GOT3 (cell line): ENCODE results near the gene SOCS4.
"Not testable (repeated sequence)": the region's sequence is repeated elsewhere in the genome, so short reads cannot be mapped to it uniquely, and the experiment has no call there.

Experiments
- DNase-seq: peaks from one replicate; lab custom pipeline; 2025; ENCODE audit warnings: mixed read lengths; lab: John Stamatoyannopoulos, UW

Gene SOCS4

GRCh38 chr14:55052269-55052930 lies 25.4 kb downstream of the SOCS4 start:
- no peak for DNase-seq

- DNase-seq = no peak
Observed at GRCh38 chr14:55053018-55053417, 26.0 kb downstream of the SOCS4 start.

GRCh38 chr14:55053500-55053899 lies 26.5 kb downstream of the SOCS4 start:
- DNase-seq = no peak

- no peak for DNase-seq
Observed at GRCh38 chr14:55054098-55054497, 27.1 kb downstream of the SOCS4 start.

DNA sequence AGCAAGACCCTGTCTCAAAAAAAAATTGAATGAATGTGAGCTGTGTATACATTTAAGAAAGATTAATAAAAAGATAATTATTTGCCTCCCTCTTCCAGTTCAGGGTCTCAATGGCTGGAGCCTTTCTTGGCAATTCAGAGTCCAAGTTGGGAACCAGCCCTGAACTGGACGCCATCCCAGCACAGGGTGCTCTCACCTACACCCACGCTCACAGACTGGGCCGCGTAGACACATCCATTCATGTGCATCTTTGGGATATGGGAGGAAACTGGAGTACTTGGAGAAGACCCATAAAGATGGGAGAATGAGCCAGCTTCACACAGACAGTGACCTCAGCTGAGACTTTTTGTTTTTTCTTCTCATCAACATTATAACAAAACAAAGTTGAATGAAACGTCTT lies 30.9 kb downstream of the SOCS4 start:
- no peak for DNase-seq

DNA sequence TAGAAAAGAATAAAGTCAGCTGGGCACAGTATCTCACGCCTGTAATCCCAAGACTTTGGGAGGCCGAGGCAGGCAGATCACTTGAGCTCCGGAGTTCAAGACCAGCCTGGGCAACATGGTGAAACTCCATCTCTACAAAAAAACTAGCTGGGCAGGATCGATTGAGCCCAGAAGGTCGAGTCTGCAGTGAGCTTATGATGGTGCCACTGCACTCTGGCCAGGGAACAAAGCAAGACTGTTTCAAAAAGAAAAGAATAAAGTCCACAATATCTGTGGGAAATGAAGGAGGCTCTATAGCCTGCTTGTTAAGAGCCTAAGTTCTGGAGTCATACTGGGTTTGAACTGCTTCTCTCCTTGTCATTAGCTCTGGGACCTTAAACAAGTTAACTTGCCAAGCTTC lies 32.3 kb downstream of the SOCS4 start:
- DNase-seq = no peak

DNA sequence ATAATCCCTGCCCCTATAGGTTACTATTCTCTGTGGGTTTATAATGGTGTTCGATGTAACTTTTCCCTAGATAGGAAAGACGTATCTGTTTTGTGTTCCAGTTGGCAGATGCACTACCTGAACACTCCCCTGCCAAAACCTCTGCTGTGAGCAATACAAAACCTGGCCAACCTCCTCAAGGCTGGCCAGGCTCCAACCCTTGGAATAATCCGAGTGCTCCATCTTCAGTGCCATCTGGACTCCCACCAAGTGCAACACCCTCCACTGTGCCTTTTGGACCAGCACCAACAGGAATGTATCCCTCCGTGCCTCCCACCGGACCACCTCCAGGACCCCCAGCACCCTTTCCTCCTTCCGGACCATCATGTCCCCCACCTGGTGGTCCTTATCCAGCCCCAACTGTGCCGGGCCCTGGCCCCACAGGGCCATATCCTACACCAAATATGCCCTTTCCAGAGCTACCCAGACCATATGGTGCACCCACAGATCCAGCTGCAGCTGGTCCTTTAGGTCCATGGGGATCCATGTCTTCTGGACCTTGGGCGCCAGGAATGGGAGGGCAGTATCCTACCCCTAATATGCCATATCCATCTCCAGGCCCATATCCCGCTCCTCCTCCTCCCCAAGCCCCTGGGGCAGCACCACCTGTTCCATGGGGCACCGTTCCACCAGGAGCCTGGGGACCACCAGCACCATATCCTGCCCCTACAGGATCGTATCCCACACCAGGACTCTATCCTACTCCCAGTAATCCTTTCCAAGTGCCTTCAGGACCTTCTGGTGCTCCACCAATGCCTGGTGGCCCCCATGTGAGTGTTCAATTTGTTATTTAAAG lies 35.7 kb downstream of the SOCS4 start:
- no peak for DNase-seq

DNA sequence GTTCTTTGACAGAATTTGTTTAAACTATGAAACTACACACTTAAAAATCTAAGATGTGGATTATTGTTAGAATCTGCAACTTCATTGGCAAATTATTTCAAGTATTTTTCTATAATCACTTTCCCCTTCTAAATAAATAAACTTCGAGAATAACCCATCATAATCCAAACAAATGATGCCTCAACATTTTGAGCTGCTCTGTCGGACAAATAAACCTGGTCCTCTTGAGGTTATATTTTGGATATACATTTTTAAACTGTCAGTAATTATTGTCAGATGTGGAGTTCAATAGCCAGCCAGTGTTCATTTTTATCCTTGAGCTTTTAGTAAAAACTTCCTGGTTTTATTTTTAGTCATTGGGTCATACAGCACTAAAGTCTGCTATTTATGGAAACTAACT lies 37.9 kb downstream of the SOCS4 start:
- DNase-seq = not testable (repeated sequence)

- no peak for DNase-seq
Observed at GRCh38 chr14:55065411-55065810, 38.4 kb downstream of the SOCS4 start.

DNA sequence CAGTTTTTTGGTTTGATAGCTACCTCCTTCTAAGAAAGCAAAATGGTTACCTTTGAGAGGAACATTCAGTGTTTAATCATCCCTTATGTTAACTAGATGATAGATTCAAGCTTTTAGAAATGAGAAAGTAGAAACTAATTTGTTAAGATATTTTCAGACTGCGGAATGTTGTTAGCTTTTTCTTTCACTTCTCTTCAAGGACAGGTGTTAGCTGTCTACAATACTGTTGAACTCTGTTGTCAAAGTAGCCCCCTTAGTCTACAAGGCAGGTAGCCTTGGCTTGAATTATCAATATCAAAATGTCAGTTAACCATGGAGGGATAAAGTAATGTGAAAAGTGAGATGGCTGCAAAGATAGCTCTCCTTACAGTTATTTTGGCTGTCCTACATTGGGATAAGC lies 39.2 kb downstream of the SOCS4 start:
- DNase-seq = no peak

DNA sequence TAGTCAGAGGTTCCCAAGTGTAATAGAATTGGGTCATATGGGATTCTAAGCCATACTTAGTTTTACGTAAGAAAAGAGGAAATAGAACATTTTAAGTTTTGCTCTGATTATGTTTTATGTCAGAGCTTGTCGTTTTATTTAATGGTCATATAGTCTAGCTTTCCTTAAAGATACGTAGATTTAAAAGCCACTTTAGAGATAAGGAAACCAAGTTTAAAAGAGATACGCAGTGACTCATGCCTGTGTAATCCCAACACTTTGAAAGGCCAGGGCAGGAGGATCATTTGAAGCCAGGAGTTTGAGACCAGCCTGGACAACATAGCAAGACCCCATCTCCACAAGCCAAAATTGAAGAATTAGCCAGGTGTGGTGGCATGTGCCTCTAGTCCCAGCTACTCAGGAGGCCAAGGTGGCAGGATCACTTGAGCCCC lies 44.0 kb downstream of the SOCS4 start:
- DNase-seq = no peak

DNA sequence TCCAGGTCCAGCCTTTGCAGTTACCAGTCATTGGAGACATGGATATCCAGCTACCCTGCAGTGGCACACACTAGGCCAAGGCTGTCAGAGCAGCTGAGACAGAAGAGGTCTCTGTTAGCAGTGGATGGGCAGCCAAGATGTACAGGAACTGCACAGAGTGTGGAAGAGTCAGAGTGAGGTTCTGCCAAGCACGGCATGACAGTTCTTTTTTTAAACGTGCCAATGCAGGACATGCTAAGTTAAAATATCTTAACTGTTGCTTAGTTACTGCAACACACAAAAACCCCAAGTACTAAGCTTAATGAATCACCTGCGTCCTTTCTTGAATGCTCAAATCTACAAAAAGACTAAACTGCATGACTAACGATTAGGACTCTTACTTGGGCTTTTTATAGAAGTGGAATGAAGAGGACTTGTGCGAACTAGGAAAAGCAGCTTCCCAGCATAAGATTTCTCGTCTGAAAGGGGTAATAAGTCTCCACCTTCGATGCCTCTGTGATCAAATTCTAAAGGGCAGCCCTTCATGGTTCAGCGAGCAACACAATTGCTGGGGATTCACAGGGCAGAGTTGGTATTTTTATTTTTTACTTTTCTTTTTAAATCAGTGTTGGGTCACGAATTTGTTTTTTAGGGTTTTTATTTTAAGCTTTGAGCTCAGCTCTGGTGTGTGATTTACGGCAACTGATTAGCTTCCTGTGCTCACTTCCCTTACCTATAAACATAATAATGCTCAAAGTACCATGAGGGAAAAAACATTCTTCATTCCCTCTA lies 45.0 kb downstream of the SOCS4 start:
- DNase-seq = peak; percentile 10

DNA sequence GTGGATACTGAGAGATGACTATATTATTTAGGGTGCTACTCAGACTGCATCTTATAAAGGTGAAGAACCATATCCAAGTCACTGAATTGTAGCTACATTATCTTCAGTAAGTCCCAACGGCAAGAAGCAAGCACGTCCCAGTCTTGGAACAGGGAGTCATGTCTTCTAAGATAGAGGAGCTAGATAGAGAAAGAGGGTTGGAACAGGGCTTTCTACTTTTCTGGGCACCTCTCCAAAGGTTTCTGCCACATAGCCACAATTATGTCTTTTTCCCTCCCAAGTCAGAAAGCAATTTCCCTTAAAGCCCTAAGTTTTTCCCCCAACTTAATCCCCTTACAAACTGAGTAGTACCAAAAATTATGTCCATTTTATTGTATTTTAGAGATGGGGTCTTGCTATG lies 46.8 kb downstream of the SOCS4 start:
- no peak for DNase-seq

GRCh38 chr14:55074662-55075061 lies 47.6 kb downstream of the SOCS4 start:
- DNase-seq = no peak

DNA sequence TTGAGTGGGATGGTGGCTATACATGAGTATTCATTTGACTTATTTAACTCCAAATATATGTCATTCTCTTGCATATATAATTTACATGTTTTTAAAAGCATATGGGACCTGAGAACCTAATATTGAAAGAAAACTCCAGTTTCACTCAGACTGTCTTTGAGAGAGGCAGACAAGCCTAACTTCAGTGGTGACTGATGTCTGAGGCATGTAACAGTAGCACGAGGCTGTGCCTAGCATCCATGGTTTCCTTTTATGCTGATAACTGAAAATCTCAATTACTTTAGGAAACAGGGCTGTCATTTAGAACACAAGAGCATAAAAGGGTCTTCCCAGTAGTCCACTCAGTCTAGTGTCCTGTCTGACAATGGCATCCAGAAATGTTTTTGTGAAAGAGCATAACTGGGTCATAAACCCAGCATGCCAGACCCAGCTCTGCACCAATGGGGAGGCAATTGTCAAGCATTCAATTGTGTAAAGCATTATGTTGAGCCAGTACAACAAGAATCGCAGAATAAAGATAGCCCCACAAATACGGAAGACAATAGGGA lies 48.7 kb downstream of the SOCS4 start:
- DNase-seq = no peak

DNA sequence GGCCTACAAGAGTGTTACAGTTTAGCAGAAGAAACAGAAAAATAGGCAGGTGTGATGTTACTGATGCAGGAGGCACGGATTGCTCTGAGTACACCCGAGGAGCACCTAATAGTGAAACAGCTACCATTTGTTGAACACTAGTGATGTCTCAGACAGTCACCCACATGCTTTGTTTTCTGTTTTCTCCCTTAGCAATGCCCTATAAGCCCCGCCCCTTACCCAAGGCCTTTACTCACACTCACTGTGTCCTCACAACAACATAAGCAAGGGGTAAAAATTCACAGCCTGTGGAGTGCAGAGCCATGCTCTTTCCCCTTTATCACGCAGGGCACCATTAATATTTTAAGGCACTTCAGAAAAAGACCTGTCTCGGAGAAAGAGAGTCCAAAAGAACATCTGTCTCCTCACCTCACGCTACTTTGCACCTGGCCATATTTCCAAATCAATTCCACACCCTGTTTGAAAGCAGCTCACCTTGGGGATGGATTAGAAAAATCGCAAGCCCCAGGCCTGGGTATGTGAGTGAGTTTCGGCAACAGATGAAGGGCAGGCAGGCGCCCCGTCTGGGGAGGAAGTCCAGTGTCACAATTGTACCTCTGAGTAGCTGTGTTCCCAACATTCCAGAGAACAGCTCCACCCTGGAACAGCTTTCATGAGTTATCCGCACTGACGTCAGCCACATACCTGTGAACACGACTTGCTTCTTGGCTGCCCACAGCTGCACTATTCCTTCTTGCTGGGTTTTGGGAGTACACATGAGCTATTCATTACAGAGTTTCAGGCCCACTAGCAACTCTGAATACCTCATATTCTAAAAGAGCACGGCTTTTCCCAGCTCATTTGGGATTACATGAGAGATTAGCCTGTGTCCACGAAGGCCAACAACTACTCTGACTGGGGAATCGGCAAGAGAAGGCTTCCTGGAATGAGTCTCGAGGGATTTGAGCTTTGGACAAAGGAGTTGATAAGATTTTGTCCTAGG lies 50.4 kb downstream of the SOCS4 start:
- no peak for DNase-seq

DNA sequence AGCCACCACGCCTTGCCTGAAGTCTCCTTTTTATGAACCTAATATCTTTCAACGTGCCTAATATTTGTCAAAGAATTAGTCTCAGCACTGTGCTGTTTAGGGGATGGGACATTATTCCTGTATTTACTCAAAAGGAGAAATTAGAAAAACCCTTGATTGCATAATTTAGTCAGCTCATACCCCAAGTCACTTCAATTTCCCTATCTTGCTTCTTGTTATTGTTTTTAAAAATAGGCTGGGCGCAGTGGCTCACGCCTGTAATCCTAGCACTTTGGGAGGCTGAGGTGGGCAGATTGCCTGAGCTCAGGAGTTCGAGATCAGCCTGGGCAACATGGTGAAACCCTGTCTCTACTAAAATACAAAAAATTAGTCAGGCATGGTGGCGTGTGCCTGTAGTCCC lies 52.9 kb downstream of the SOCS4 start:
- not testable (repeated sequence) for DNase-seq

- no peak for DNase-seq
Observed at GRCh38 chr14:55084401-55085059, 57.5 kb downstream of the SOCS4 start.

- no peak for DNase-seq
Observed at GRCh38 chr14:55085060-55085660, 58.1 kb downstream of the SOCS4 start.

- DNase-seq = no peak
Observed at GRCh38 chr14:55086938-55087337, 59.9 kb downstream of the SOCS4 start.
